ENCODE data around the gene PHF2. TPM values are rescaled to one million over a fixed set of nuclear protein-coding genes. Genes with fewer than 3 reads are reported as not detected.

The PHF2 gene
- total and polyA plus RNA-seq, 10 donors: 11.2 to 46.2 (median 31.0) TPM

DNA sequence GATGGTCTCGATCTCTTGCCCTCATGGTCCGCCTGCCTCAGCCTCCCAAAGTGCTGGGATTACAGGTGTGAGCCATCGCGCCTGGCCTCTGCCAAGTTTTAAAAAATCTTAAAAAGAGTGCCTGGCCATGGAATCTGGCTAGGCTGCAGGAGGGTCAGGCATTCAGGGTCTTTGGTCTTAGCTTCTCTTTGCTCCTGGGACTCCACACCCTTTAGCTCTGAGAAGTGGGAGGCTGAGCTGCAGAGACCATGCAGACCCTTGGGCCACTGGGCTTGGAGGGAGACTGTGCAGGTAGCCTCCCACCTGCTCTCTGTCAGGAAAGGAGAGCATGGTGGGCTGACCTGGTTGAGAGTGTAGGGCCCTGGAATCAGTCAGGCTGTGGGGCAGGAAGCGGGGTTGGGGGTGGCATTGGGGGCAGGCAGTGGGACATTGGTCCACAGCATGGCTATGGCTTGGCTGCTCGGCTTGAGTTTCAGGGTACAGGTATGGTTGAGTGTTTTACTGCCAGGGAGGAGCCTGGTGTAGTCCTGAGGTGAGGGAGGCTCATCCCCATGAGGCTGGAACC lies 20.8 kb downstream of the PHF2 start:
- Histone ChIP-seq H3K27me3 (replicated peaks in 1 of 7) (no peaks in the 10 kb centered on the region), H3K9me3 (no peaks in the 10 kb centered on the region), H3K4me1 (peaks cover 14 to 96% (median 59%) of the 10 kb centered on the region in 6 donors), H3K27ac (peak overlapping the region in 2 of 8 donors; percentile 59 to 61), H3K4me3 (no peak overlapping the region), H3K36me3 (peaks cover 0 to 4% (median 0%) of the 10 kb centered on the region in 6 donors)
- intact Hi-C loops (cut with DNase I; ENCODE audit: low total_unique reads): no loop called here
- no peak for DNase-seq
- 91 to 98% (median 96%) methylated on average over 6 of the region's 6 CpGs for WGBS, 5 donors
- TF ChIP-seq, protein P1, sequence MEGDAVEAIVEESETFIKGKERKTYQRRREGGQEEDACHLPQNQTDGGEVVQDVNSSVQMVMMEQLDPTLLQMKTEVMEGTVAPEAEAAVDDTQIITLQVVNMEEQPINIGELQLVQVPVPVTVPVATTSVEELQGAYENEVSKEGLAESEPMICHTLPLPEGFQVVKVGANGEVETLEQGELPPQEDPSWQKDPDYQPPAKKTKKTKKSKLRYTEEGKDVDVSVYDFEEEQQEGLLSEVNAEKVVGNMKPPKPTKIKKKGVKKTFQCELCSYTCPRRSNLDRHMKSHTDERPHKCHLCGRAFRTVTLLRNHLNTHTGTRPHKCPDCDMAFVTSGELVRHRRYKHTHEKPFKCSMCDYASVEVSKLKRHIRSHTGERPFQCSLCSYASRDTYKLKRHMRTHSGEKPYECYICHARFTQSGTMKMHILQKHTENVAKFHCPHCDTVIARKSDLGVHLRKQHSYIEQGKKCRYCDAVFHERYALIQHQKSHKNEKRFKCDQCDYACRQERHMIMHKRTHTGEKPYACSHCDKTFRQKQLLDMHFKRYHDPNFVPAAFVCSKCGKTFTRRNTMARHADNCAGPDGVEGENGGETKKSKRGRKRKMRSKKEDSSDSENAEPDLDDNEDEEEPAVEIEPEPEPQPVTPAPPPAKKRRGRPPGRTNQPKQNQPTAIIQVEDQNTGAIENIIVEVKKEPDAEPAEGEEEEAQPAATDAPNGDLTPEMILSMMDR (IDR thresholded peaks at IDR 0.05 in 8 of 11, conservative IDR thresholded peaks at IDR 0.05 in 3 of 11): no peak
- TF ChIP-seq POLR2A (IDR thresholded peaks at IDR 0.05) (no peak), POLR2AphosphoS5 (IDR thresholded peaks at IDR 0.05) (no peak)

DNA sequence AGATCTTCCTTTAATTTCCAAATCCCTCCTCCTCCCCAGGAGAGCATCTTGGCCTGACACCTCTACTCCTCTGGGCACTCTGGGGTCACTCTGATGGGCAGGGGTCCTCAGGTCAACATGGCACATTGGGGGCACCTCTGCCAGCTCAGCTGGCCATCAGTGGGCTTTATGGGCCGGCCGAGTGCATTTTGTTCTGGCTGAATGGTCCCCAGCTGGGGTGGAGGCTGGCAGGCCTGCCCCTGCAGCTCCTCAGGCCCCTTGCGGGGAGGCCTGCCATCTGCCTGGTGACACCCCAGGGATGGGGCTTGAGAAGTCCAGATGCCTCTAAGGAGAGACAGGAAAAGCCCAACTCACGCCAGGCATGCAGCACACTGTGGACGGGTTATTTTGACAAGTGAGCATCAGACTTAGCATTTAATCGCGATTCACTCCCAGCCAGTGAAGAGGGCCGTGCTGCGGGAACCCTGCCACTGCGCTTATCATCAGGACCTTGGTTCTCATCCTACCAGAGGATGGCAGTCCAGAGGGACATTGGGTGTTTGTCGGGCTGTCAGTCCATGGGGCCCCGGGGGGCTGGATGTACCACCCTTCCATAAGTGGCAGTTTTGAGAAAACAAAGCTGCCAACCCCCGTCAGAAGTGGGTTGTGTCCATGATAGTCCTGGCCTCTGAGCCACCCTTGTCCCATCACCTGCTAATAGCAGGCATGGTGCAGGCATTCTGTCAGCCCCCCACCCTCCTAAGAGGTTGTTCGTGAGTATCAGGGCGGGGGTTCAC lies 21.7 kb downstream of the PHF2 start:
- TF ChIP-seq, protein P1 (IDR thresholded peaks at IDR 0.05 in 8 of 11, conservative IDR thresholded peaks at IDR 0.05 in 3 of 11): no peak
- TF ChIP-seq POLR2AphosphoS5 (IDR thresholded peaks at IDR 0.05) (no peak), POLR2A (IDR thresholded peaks at IDR 0.05) (no peak)
- Histone ChIP-seq H3K9me3 (no peaks in the 10 kb centered on the region), H3K27ac (peak overlapping the region in 5 of 8 donors; percentile 26 to 61 (median 37)), H3K36me3 (peaks cover 0 to 4% (median 0%) of the 10 kb centered on the region in 6 donors), H3K27me3 (replicated peaks in 1 of 7) (no peaks in the 10 kb centered on the region), H3K4me1 (peaks cover 14 to 88% (median 54%) of the 10 kb centered on the region in 6 donors), H3K4me3 (no peak overlapping the region)
- no peak for DNase-seq
- WGBS, 5 donors: 76 to 89% (median 80%) methylated on average over 12 to 15 of the region's 15 CpGs
- intact Hi-C loops (cut with DNase I; ENCODE audit: low total_unique reads): no loop called here

DNA sequence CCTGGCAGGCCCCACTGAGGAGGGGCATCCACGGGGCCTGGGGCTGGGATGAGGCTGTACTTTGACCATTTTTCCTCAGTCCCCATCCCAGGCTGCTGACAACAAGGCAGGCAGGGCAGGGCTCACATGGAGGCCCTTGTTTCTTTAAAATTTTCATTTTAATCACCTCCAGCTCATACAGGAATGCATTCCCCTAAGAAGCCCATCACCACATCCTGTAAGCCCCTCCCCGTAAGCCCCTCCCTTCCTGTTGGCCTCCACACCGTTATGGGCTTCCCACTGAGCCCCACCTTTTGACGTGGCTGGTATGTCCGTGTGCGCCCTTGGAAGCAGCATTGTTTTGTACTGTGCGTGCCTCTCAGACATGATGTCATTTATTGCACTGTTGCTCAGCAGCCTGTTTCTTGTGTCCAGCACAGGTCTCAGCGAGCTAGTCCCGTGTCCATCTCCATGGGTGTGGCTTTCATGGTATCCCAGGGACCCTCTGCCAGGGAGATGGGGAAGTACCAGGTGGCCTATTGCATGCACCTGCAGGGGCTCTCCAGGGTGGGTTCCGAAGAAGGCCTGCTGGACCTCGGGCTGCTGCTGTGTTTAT lies 22.4 kb downstream of the PHF2 start:
- 52 to 60% (median 57%) methylated on average over 11 of the region's 11 CpGs for WGBS, 5 donors
- intact Hi-C loops (cut with DNase I; ENCODE audit: low total_unique reads): no loop called here
- DNase-seq: no peak
- Histone ChIP-seq H3K4me3 (no peak overlapping the region), H3K27me3 (replicated peaks in 1 of 7) (no peaks in the 10 kb centered on the region), H3K4me1 (peaks cover 14 to 81% (median 51%) of the 10 kb centered on the region in 6 donors), H3K27ac (peak overlapping the region in 5 of 8 donors; percentile 26 to 61 (median 46)), H3K9me3 (no peaks in the 10 kb centered on the region), H3K36me3 (peaks cover 0 to 4% (median 0%) of the 10 kb centered on the region in 6 donors)
- TF ChIP-seq, protein P1 (IDR thresholded peaks at IDR 0.05 in 8 of 11, conservative IDR thresholded peaks at IDR 0.05 in 3 of 11): no peak
- TF ChIP-seq POLR2AphosphoS5 (IDR thresholded peaks at IDR 0.05) (peak in 1 of 3 donors; percentile 29), POLR2A (IDR thresholded peaks at IDR 0.05) (no peak)

Measured in spleen (tissue), 11 donors.